Activated T-helper 17 cell treated with anti-CD3 and anti-CD28 coated beads, Interleukin-2, amount 50 U/mL, for 72 hours (primary cell): ENCODE measurements around the gene WFDC9. TPM values are rescaled to one million over a fixed set of nuclear protein-coding genes. Genes with fewer than 3 reads are reported as not detected.
"Not testable (repeated sequence)": the region's sequence is repeated elsewhere in the genome, so short reads cannot be mapped to it uniquely, and the experiment has no call there.

Experiments used
- ATAC-seq: fragments of 150-1000 bp; cut with Tn5 transposase; replicated peaks from 2 replicates; pipeline ENCODE4 v1.10.0; 2021; ENCODE audit warnings: mild to moderate bottlenecking, moderate library complexity
- H3K27ac Mint-ChIP-seq: one replicate; pipeline ENCODE4 v1.8.0; 2022; ENCODE audit warnings: mixed read lengths
- H3K27me3 Mint-ChIP-seq: one replicate; pipeline ENCODE4 v1.8.0; 2022; ENCODE audit warnings: mixed read lengths
- H3K36me3 Mint-ChIP-seq: one replicate; pipeline ENCODE4 v1.8.0; 2022; ENCODE audit warnings: low read depth, mild to moderate bottlenecking, mixed read lengths
- H3K4me1 Mint-ChIP-seq: one replicate; pipeline ENCODE4 v1.8.0; 2022; ENCODE audit warnings: mixed read lengths
- H3K4me3 Mint-ChIP-seq: one replicate; pipeline ENCODE4 v1.8.0; 2022; ENCODE audit warnings: mild to moderate bottlenecking, mixed read lengths
- H3K9me3 Mint-ChIP-seq: one replicate; pipeline ENCODE4 v1.8.0; 2022; ENCODE audit warnings: mixed read lengths
- total RNA-seq, 2 donors: library from RNA; stranded (reverse); gene quantifications; one replicate each; pipeline ENCODE4 v1.2.3, GENCODE V29; 2022

WFDC9 gene
- total RNA-seq, 2 donors from 2014 or later, result not detected

- Mint-ChIP-seq H3K36me3 (no peaks in the 10 kb centered on the region), H3K4me3 (no peak overlapping the region), H3K9me3 (no peaks in the 10 kb centered on the region), H3K27me3 (peaks cover 29% of the 10 kb centered on the region), H3K4me1 (no peaks in the 10 kb centered on the region), H3K27ac (no peak overlapping the region)
- ATAC-seq, result no peak
Observed at GRCh38 chr20:45578231-45578630, 52.9 kb downstream of the WFDC9 start.

- Mint-ChIP-seq H3K27me3 (peaks cover 31% of the 10 kb centered on the region), H3K9me3 (no peaks in the 10 kb centered on the region), H3K27ac (no peak overlapping the region), H3K36me3 (no peaks in the 10 kb centered on the region), H3K4me1 (no peaks in the 10 kb centered on the region), H3K4me3 (no peak overlapping the region)
- ATAC-seq, result no peak
Observed at GRCh38 chr20:45576995-45577394, 54.1 kb downstream of the WFDC9 start.

GRCh38 chr20:45575931-45576330 lies 55.2 kb downstream of the WFDC9 start:
- no peak overlapping the region for H3K27ac Mint-ChIP-seq
- H3K4me1 Mint-ChIP-seq, result no peaks in the 10 kb centered on the region
- peaks cover 30% of the 10 kb centered on the region for H3K27me3 Mint-ChIP-seq
- H3K4me3 Mint-ChIP-seq, result no peak overlapping the region
- no peaks in the 10 kb centered on the region for H3K9me3 Mint-ChIP-seq
- no peak for ATAC-seq
- H3K36me3 Mint-ChIP-seq, result no peaks in the 10 kb centered on the region

GRCh38 chr20:45569650-45570049 lies 61.4 kb downstream of the WFDC9 start:
- H3K36me3 Mint-ChIP-seq, H3K4me1 Mint-ChIP-seq, H3K9me3 Mint-ChIP-seq, H3K4me3 Mint-ChIP-seq, ATAC-seq, H3K27ac Mint-ChIP-seq: not testable (repeated sequence)
- peaks cover 20% of the 10 kb centered on the region for H3K27me3 Mint-ChIP-seq

- H3K9me3 Mint-ChIP-seq, result peaks cover 3% of the 10 kb centered on the region
- H3K4me1 Mint-ChIP-seq, result no peaks in the 10 kb centered on the region
- no peak overlapping the region for H3K27ac Mint-ChIP-seq
- H3K36me3 Mint-ChIP-seq, result no peaks in the 10 kb centered on the region
- ATAC-seq, result no peak
- H3K4me3 Mint-ChIP-seq, result no peak overlapping the region
- H3K27me3 Mint-ChIP-seq, result peaks cover 32% of the 10 kb centered on the region
Observed at GRCh38 chr20:45564760-45565276, 66.3 kb downstream of the WFDC9 start.

Other genes starting within 250 kb of the WFDC9 start
- gene DBNDD2, start 223.0 kb downstream of the WFDC9 start, total RNA-seq, result 10 to 100 TPM in 1 of 2 donors, 1 to 10 TPM in 1; 4.6 to 12.5 TPM
- gene PIGT, start 215.1 kb downstream of the WFDC9 start, total RNA-seq, result 10 to 100 TPM; 34.4 to 67.9 TPM
- 1 to 10 TPM in 1 of 2 donors, not detected in 1; 3.5 TPM for gene WFDC2, start 161.5 kb downstream of the WFDC9 start, total RNA-seq
- not detected for gene SPINT3, start 115.7 kb downstream of the WFDC9 start, total RNA-seq
- gene WFDC6, start 91.8 kb downstream of the WFDC9 start, total RNA-seq, result not detected
- gene EPPIN, start 83.9 kb downstream of the WFDC9 start, total RNA-seq, result not detected
- gene WFDC8, start 52.0 kb downstream of the WFDC9 start, total RNA-seq, result not detected
- not detected for gene WFDC10A, start 1.5 kb downstream of the WFDC9 start, total RNA-seq
- gene WFDC11, start 39.0 kb upstream of the WFDC9 start, total RNA-seq, result not detected
- not detected for gene WFDC13, start 70.8 kb upstream of the WFDC9 start, total RNA-seq
- not detected for gene WFDC10B, start 73.7 kb upstream of the WFDC9 start, total RNA-seq
- not detected for gene SPINT4, start 91.1 kb upstream of the WFDC9 start, total RNA-seq
- gene WFDC3, start 160.6 kb upstream of the WFDC9 start, total RNA-seq, result not detected
- gene DNTTIP1, start 160.7 kb upstream of the WFDC9 start, total RNA-seq, result 10 to 100 TPM; 13.0 to 26.2 TPM
- gene UBE2C, start 181.4 kb upstream of the WFDC9 start, total RNA-seq, result 100 to 1,000 TPM; 209 to 224 TPM
- under 1 TPM in 1 of 2 donors, not detected in 1; 0.37 TPM for gene TNNC2, start 196.0 kb upstream of the WFDC9 start, total RNA-seq
- gene SNX21, start 202.5 kb upstream of the WFDC9 start, total RNA-seq, result 1 to 10 TPM; 2.2 to 2.6 TPM
- gene ACOT8, start 226.1 kb upstream of the WFDC9 start, total RNA-seq, result 10 to 100 TPM; 21.4 to 23.2 TPM
- 1 to 10 TPM; 7.1 to 7.6 TPM for gene ZSWIM3, start 226.3 kb upstream of the WFDC9 start, total RNA-seq
- 10 to 100 TPM in 1 of 2 donors, 1 to 10 TPM in 1; 7.8 to 16.0 TPM for gene ZSWIM1, start 249.9 kb upstream of the WFDC9 start, total RNA-seq